DMS79 (cell line): Measurements from ENCODE around the gene CALY.

ENCODE experiments used
- DNase-seq: peaks from one replicate; lab custom pipeline; 2025; lab: John Stamatoyannopoulos, UW

The CALY gene

GRCh38 chr10:133366130-133366478 lies 29.4 kb upstream of the CALY start:
- no peak for DNase-seq

- no peak for DNase-seq
These were observed 28.9 kb upstream of the CALY start for GRCh38 chr10:133365461-133366129.

GRCh38 chr10:133364645-133365431 lies 28.1 kb upstream of the CALY start:
- peak; percentile 61 for DNase-seq

- DNase-seq, result no peak
These were observed 26.1 kb upstream of the CALY start for GRCh38 chr10:133362846-133363245.

- DNase-seq, result no peak
These were observed 25.2 kb upstream of the CALY start for GRCh38 chr10:133361773-133362441.

- DNase-seq, result no peak
These were observed 24.5 kb upstream of the CALY start for GRCh38 chr10:133361227-133361626.

GRCh38 chr10:133359972-133360610 lies 23.4 kb upstream of the CALY start:
- no peak for DNase-seq

GRCh38 chr10:133359554-133359971 lies 22.9 kb upstream of the CALY start:
- DNase-seq, result peak; percentile 19

- no peak for DNase-seq
These were observed 22.2 kb upstream of the CALY start for GRCh38 chr10:133358925-133359310.

- no peak for DNase-seq
These were observed 21.6 kb upstream of the CALY start for GRCh38 chr10:133358162-133358924.

- no peak for DNase-seq
These were observed 20.8 kb upstream of the CALY start, which contains the start of gene FUOM for GRCh38 chr10:133357285-133358161. Gene FUOM, minus strand, starts transcription at chr10:133358019. Its CDS starts 12 bp downstream, at chr10:133358007.

GRCh38 chr10:133356549-133357284 lies 20.0 kb upstream of the CALY start:
- no peak for DNase-seq

- DNase-seq, result no peak
These were observed 19.3 kb upstream of the CALY start for GRCh38 chr10:133355991-133356390.

GRCh38 chr10:133355266-133355665 lies 18.6 kb upstream of the CALY start:
- DNase-seq, result no peak

GRCh38 chr10:133354672-133355240 lies 18.1 kb upstream of the CALY start:
- no peak for DNase-seq

- DNase-seq, result no peak
These were observed 17.4 kb upstream of the CALY start for GRCh38 chr10:133353988-133354605.

GRCh38 chr10:133353202-133353959 lies 16.7 kb upstream of the CALY start:
- DNase-seq, result no peak
